Stimulated activated naive CD8-positive, alpha-beta T cell treated with anti-CD3 and anti-CD28 coated beads, Interleukin-15, amount 100 ng/mL, for 72 hours (primary cell): ENCODE data around the gene DLX5.
A peak's percentile ranks its signal among the peaks of the same experiment; 100 is the strongest.

ENCODE experiments used
- ATAC-seq: fragments of 150-1000 bp; cut with Tn5 transposase; 2 replicates; pipeline ENCODE4 v1.10.0; 2021; ENCODE audit warnings: mild to moderate bottlenecking, moderate library complexity
- DNase-seq, 2 donors: peaks; one replicate each; pipeline ENCODE4 v3.0.0; 2021 to 2022
- H3K27ac Mint-ChIP-seq, 2 donors: one replicate each; pipeline ENCODE4 v1.8.0; 2022; ENCODE audit warnings: mild to moderate bottlenecking in 2 of 2, mixed read lengths in 2 of 2, moderate library complexity in 2 of 2
- H3K27me3 Mint-ChIP-seq: one replicate; pipeline ENCODE4 v1.8.0; 2022; ENCODE audit warnings: mixed read lengths
- H3K4me1 Mint-ChIP-seq: one replicate; pipeline ENCODE4 v1.8.0; 2022; ENCODE audit warnings: mild to moderate bottlenecking, mixed read lengths
- H3K4me3 Mint-ChIP-seq, 2 donors: one replicate each; pipeline ENCODE4 v1.8.0; 2022; ENCODE audit warnings: mild to moderate bottlenecking in 2 of 2, mixed read lengths in 2 of 2, moderate library complexity in 1 of 2
- H3K9me3 Mint-ChIP-seq, 2 donors: one replicate each; pipeline ENCODE4 v1.8.0; 2022; ENCODE audit warnings: mixed read lengths in 2 of 2

Gene DLX5

DNA sequence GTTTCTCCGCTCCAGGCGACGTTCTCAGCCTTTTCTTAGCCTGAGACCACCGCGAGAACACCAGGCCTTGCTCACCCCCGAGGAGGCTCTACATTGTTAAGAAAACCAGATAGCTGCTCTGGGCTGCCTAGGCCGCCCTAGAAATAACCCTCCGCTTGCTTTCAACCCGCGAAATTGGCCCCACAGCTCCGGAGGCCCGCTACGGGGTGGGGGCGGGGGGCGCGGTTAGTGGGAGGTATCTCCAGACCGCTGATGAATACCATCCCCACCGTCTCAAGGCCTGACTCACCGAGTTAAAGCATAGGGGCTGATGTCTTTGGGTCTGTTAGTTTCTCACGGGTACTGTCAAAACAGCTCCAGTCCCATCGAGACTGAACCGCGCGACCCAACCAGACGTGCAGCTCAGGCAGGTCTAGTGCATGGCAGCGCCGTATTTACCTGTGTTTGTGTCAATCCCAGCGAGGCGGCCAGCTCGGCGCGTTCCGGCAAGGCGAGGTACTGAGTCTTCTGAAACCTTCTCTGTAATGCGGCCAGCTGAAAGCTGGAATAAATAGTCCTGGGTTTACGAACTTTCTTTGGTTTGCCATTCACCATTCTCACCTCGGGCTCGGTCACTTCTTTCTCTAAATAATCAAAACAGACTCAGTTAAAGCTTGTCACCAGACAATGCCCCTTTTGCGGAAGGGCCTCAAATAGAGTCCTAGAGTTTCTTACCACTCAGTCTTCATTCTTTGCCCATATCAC, 2.7 kb downstream of the DLX5 start:
- ATAC-seq: peak; percentile 27
- Mint-ChIP-seq H3K27me3 (peaks cover 100% of the 10 kb centered on the region), H3K4me3 (peak overlapping the region; percentile 20 to 23), H3K27ac (no peak overlapping the region), H3K4me1 (peaks cover 82% of the 10 kb centered on the region), H3K9me3 (no peaks in the 10 kb centered on the region)
- DNase-seq: no peak

DNA sequence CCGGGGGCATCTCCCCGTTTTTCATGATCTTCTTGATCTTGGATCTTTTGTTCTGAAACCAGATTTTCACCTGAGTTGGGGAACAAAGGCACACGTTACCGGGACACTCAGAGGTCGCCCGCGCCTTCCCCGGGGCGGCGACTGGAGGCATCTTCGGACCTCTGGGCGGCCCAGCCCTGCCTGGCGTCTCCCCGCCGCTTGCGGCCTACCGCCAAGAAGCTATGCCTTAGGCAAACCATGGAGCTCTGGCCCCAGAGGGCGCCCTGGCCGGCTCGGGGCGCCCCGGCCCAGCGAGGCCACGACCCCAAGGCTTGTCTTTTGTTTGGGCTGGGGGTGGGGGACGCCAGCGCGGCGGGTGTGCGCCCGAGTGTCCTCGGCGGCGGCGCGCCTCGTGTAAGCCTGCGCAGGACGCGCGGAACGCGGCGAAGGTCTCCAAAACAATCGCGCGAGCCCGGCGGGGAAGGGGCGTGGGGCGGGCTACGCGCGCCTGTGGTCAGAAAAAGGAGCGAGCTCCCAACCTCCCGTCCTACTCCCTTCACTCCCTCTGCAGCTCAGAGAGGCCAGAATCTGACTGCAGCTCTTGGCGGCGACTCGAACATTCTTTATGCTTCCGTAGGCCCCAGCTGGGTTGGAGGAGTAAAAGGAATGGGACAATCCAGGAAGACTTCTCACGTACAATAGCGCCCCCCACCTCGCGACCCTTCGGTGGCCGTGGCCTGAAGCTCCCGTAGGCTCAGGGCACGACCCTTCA, 3.5 kb downstream of the DLX5 start:
- H3K4me3 Mint-ChIP-seq: peak overlapping the region in 1 of 2 donors; percentile 20
- H3K4me1 Mint-ChIP-seq: peaks cover 81% of the 10 kb centered on the region

DNA sequence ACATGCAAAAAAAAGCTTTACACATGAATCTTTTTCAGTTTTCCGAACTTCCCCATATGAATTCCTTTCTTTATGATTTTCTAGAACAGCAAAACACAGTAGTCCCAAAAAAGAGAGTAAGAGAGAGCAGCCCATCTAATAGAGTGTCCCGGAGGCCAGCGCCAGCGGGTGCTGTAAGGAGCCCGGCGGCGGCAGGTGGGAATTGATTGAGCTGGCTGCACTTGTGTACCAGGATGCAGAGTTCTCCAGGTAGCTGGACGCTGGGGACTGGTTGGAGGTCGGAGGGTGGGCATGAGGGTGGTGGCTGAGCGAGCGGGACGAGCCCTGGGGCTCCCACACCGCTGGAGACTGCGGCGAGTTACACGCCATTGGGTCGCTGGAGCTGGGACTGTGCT, 4.0 kb downstream of the DLX5 start:
- peaks cover 100% of the 10 kb centered on the region for H3K27me3 Mint-ChIP-seq
- H3K9me3 Mint-ChIP-seq: no peaks in the 10 kb centered on the region
- H3K4me1 Mint-ChIP-seq: peaks cover 76% of the 10 kb centered on the region
- ATAC-seq: no peak
- no peak overlapping the region for H3K27ac Mint-ChIP-seq
- peak overlapping the region in 1 of 2 donors; percentile 13 for H3K4me3 Mint-ChIP-seq
- no peak for DNase-seq

More for the DNA sequence above, 3.5 kb downstream of the DLX5 start:
- no peaks in the 10 kb centered on the region for H3K9me3 Mint-ChIP-seq
- H3K27ac Mint-ChIP-seq: no peak overlapping the region
- DNase-seq: no peak
- no peak for ATAC-seq
- peaks cover 100% of the 10 kb centered on the region for H3K27me3 Mint-ChIP-seq

DNA sequence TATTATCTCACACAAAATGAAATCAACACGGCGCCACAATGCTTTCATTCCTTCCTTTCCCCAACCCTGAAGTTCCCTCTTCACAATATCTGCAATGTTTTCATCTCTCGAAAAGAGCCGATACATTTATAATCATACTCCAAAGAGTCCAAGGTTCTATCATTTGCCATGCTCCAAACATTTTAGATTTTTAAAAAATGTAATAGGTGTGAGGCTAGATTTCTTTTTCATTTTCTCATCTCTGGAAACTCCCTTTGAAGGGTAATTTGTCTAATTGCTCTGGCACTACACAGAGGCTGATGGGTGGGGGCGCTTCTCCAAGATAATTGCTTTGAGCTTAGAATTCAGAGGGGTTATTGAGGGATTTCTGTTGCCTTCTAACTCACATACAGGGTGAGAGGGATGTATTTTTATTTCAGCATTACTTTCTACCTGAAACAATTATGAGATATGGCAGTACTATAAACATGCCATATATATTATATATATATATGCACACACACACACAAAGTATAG, 4.9 kb downstream of the DLX5 start:
- peaks cover 72% of the 10 kb centered on the region for H3K4me1 Mint-ChIP-seq

DNA sequence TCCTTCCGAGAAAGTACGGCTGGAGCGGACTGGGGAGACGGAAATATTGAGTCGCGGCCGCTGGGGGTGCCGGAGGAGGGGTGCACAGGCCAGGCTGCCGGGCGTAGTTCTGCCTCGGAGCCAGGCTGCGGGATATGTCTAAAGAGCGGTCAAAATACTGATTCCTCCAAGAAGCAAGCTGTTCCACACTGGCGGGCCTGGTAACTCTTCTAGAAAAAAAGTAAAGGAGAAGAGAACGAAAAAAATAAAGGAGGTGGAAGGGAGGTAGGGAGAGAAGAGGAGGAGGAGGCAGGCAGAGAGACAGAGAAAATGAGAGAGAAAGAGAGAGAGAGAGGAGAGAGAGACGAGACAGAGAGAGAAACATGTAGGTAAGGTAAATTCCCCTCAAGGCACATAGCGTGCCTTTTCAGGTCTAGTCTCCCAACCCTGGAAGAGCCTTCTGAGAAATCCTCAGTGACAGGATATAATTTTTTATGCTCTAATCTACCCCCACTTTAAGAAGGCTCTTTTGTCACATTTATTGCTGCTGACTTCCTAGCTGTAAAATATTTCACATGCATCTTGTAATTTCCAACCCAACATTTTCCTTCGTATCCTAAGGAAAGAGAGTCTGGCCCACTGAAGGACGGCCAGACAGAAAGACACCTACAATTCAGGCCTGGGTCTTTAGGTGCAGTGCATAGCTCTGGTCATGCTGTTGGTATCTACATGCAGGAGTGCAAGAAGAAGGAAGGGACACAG, 5.7 kb downstream of the DLX5 start:
- no peaks in the 10 kb centered on the region for H3K9me3 Mint-ChIP-seq
- no peak overlapping the region for H3K27ac Mint-ChIP-seq
- H3K27me3 Mint-ChIP-seq: peaks cover 100% of the 10 kb centered on the region
- peak overlapping the region in 1 of 2 donors; percentile 22 for H3K4me3 Mint-ChIP-seq
- DNase-seq (no peak), ATAC-seq (no peak)
- peaks cover 64% of the 10 kb centered on the region for H3K4me1 Mint-ChIP-seq

More for the DNA sequence above, 4.9 kb downstream of the DLX5 start:
- no peak for DNase-seq
- H3K27me3 Mint-ChIP-seq: peaks cover 100% of the 10 kb centered on the region
- no peak overlapping the region for H3K27ac Mint-ChIP-seq
- H3K9me3 Mint-ChIP-seq: no peaks in the 10 kb centered on the region
- no peak overlapping the region for H3K4me3 Mint-ChIP-seq
- ATAC-seq: no peak

DNA sequence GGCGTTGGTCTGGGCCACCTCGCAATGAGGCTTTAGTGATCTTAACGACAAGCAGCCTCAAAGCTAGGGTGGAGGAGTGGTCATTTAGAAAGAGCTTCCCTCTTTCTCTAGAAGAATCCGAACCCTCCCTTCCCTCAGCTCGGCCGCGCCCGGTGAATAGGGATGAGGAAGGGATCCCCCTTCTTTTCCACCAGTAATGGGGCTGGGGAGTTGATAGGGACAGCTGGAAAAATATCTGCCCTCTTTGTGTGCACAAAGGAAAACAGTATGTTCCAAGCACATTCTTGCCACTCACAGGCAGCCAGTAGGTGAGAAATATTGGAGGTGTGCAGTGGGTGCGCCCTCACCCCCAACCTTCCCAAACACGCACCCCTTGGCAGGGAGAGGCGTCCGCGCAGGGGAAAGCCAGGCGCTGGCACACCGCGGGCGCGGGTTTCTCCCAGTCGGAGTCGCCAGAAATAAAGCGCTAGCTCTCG, 6.5 kb downstream of the DLX5 start:
- Mint-ChIP-seq H3K4me1 (peaks cover 56% of the 10 kb centered on the region), H3K9me3 (no peaks in the 10 kb centered on the region), H3K27me3 (peaks cover 100% of the 10 kb centered on the region), H3K27ac (no peak overlapping the region), H3K4me3 (no peak overlapping the region)
- DNase-seq (no peak), ATAC-seq (no peak)

DNA sequence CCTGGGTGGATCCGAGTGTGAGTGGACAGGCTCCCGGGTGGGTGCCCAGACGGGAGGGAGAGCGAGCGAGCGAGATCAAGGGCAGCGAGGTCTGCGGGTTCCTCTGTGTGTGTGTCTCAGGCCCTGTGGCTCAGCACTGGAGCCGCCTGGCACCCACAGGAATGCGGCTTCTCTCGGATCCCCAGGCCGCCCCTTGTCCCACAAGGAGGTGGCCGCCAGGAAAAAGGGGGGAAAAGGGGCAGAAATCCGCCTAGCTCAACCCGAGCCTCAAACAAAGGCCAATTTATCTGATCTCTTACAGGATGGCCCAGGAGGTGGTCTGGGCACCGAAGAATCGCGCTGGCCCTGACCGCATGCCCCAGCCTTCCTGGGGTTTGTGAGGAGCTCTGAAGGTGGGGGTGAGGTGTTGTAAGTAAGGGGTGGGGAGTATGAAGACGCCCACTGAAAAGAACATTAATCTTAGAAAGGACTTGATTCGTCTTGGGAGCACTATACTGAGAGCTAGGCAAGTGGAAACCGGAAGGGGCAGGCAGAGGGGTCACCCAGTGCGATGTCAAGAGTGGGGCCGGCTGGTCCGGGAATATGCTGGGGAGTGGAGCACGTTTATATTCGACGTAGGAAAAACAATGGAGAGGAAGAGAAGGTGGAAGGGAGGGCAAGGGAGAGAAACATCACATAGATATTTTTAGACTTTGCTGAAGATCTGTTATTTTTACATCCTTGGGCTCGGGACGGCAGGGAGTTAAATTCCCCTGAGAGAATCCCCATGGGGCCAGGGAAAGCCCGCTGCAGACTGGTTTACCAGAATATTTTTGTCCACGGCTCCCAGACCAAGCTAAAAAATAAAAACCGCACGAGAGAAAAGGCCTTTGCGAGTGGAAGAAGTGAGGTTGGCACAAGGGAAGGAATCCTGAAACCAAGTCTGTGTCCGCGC, 7.2 kb downstream of the DLX5 start:
- Mint-ChIP-seq H3K27ac (no peak overlapping the region), H3K4me3 (peak overlapping the region in 1 of 2 donors; percentile 20), H3K27me3 (peaks cover 100% of the 10 kb centered on the region), H3K4me1 (peaks cover 48% of the 10 kb centered on the region), H3K9me3 (no peaks in the 10 kb centered on the region)
- ATAC-seq (no peak), DNase-seq (no peak)

DNA sequence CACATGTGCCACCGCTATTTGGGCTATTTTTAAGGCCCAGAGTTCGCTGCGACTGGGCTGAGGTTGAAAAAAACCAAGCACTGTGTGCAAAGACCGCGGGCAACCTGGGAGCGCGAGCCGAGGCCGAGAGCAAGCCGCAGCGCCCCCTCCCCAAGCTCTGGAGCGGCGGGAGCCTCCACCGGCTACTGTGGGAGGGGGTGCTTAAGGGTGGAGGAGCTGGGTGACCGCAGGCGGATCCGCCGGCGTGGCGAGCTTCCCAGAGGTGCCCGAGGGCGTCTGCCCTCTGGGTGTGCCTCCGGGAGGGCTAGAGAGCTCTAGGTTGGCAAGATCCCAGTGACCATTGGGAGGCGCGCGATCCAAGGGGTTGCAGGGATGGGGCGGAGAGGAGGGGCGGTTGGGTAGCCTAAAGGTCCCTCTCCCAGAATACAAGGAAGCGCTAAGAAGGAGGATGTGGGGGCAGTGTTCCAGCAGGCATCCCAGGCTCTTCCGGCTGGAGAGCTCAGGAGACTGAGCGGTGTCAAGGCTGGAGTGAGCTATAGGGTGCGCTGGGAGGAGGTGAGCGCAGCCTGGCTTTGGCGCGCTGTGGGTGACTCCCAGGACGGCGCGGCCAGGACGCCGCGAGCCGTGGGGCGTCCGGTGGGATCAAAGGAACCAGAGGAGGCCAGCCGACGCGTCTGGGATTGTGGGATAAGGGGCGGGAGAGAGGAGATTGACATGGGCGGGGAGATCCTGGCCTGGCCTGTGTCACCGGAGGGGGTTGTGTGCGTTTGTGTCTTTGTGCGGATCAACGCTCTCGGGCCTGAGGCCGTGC, 8.0 kb downstream of the DLX5 start:
- no peaks in the 10 kb centered on the region for H3K9me3 Mint-ChIP-seq
- ATAC-seq (peak; percentile 56), DNase-seq (no peak)
- H3K27ac Mint-ChIP-seq: no peak overlapping the region
- peaks cover 40% of the 10 kb centered on the region for H3K4me1 Mint-ChIP-seq
- H3K4me3 Mint-ChIP-seq: peak overlapping the region in 1 of 2 donors; percentile 9
- H3K27me3 Mint-ChIP-seq: peaks cover 100% of the 10 kb centered on the region

DNA sequence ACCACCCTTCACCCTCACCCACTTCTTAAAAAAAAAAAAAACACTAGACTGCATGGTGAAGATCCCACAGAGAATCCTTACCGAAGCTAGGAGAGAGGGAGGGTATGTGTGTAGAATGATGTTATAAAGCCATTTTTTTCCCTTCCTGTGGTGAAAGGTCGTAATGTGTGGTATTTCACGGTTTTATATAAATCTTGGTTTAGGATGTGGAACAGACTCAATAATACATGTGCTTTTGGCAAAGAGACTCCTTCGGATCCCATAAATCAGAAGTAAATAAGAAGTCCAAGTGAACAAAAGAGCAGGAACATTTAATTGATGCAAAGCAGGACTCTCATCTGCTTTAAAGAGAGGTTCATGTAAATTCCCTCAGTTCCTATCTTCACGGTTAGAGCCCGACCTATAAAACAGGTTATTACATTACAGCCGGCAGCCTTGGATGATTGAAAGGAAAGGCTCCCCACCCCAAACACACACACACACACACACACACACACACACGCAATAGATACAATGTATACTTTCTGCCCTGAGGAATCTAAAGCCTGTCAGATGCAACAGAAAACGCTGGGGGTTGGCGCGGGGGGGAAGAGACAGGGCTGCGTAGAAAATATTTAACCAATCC, 8.8 kb downstream of the DLX5 start:
- DNase-seq (no peak), ATAC-seq (no peak)
- Mint-ChIP-seq H3K27ac (no peak overlapping the region), H3K9me3 (no peaks in the 10 kb centered on the region), H3K27me3 (peaks cover 100% of the 10 kb centered on the region), H3K4me1 (peaks cover 36% of the 10 kb centered on the region), H3K4me3 (no peak overlapping the region)

DNA sequence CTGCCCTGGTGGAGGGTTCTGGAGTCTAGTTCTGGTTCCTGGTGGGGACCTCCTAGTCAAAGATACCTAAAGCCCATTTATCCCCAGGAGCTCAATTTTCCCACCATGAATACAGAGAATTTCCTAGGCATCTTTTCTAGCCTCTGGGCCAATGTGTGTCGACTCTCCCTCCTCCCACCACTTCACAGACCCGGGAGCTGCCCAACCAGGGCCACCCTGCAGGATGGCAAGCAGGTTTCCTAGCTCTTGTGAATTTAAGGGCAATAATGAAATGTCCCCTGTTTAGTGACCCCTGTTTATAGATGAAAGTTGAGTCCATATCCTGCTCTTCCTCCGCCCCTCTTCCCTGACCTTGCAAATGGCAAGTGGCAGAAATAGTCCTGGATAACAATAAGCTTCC, 9.4 kb downstream of the DLX5 start:
- Mint-ChIP-seq H3K4me3 (no peak overlapping the region), H3K27ac (no peak overlapping the region), H3K27me3 (peaks cover 99% of the 10 kb centered on the region), H3K9me3 (no peaks in the 10 kb centered on the region), H3K4me1 (peaks cover 31% of the 10 kb centered on the region)
- ATAC-seq (no peak), DNase-seq (no peak)

DNA sequence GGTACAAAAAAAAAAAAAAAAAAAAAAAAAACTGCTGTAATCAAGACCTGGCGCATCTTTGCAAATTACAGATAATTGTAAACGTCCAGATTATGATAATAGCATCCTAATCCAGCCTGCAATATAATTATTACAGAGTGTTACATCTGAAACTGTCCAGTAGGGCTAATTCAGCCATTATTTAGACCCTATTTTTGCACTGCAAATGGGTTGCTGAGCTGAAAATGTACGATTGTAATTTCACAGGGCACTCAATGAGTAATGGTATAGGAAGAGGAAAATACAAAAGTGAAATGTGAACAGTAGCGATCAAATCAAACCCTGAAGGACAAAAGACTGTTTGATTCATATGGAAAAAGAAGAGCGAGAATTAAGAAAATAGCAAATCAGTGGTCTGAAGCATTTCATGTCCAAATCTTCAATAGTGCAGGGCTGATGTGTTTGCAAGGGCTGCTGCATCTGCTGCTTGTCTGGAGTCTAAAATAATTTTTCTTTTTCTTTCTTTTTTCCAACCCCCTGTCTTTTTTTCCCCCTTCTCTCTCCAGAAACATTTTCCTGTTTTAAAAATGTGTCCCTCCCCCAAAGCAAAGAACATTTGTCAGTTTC, 10.4 kb downstream of the DLX5 start:
- Mint-ChIP-seq H3K4me1 (peaks cover 31% of the 10 kb centered on the region), H3K4me3 (no peak overlapping the region), H3K9me3 (no peaks in the 10 kb centered on the region), H3K27me3 (peaks cover 99% of the 10 kb centered on the region), H3K27ac (no peak overlapping the region)
- ATAC-seq: no peak
- DNase-seq: no peak

DNA sequence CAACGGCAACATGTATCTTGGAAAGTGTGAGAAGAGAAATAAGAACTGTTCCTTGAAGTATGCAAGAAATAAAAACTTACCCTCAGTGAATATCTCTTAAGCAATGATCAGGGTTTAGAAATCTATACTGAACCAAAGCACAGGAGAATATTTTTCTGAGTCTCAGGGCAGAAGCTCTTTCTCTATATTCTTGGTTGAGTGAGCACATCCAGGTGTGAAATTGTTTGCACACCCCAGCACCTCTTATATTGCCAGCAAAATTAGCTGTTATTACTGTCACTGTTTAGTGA, 10.8 kb downstream of the DLX5 start:
- DNase-seq: no peak
- Mint-ChIP-seq H3K4me3 (no peak overlapping the region), H3K27ac (no peak overlapping the region), H3K27me3 (peaks cover 99% of the 10 kb centered on the region), H3K4me1 (peaks cover 26% of the 10 kb centered on the region), H3K9me3 (no peaks in the 10 kb centered on the region)
- no peak for ATAC-seq

DNA sequence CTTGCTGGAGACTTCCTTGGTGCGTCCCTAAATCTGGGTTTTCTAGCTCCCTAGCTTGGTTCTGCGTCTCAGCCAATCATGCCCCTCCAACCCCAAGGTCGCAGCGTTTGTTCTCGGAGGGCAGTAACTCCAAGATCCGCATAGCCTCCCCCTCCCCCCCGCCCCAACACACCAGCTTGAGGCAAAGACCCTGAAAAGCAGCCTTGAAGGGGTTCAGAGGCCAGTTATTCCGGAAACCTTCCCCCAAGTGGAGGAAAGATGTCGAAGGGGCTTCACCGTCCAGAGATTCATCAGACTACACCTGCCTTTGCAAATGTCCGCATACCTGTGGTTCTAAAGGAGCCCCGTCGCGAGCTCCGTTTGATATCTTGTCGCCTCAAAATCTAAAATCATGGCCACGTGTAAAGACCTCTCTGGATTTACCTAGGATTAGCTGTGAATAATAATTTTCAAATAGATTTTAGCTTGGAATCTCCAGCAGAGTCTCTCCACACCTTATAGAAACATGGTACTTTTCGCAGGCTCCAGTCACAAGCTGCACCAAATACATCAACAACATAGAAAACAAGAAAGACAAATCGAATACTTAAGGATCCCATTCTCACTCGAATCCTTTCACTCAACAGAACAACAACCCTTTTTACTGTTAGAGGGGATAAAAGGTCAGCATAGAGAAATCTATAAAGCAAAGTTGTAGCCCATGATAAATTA, 11.3 kb downstream of the DLX5 start:
- no peak for ATAC-seq
- Mint-ChIP-seq H3K27me3 (peaks cover 99% of the 10 kb centered on the region), H3K9me3 (no peaks in the 10 kb centered on the region), H3K4me3 (no peak overlapping the region), H3K27ac (no peak overlapping the region), H3K4me1 (peaks cover 21% of the 10 kb centered on the region)
- DNase-seq: no peak
